Motor neuron (in vitro differentiated cells): ENCODE data around the gene CDK10. TPM values are rescaled to one million over a fixed set of nuclear protein-coding genes. Genes with fewer than 3 reads are reported as not detected.

Experiments used
- ATAC-seq, 8 experiments: fragments of 200-7000 bp; cut with Tn5 transposase; replicated peaks in 6 of 8; 2 replicates each; pipeline ENCODE4 v1.8.0; 2021; ENCODE audit warnings: mild to moderate bottlenecking in 8 of 8, moderate library complexity in 8 of 8
- H3K27ac ChIP-seq, 2 donors: fragments of 250-450 bp; sonication (Bioruptor Pico); 2 replicates each; pipeline ENCODE4 v1.9.0; 2021; ENCODE audit warnings: antibody characterized with exemption in 2 of 2, mild to moderate bottlenecking in 2 of 2, moderate library complexity in 1 of 2
- H3K4me1 ChIP-seq, 2 donors: fragments of 250-450 bp; sonication (Bioruptor Pico); replicated peaks in 1 of 2; 2 replicates each; pipeline ENCODE4 v1.6.1; 2021; ENCODE audit warnings: antibody characterized with exemption in 2 of 2, mild to moderate bottlenecking in 2 of 2, moderate library complexity in 1 of 2
- H3K4me3 ChIP-seq, 5 donors: fragments of 250-450 bp; sonication (Bioruptor Pico); 2 replicates each; pipeline ENCODE4 v1.9.0; 2021; ENCODE audit warnings: antibody characterized with exemption in 5 of 5, mild to moderate bottlenecking in 5 of 5, moderate library complexity in 4 of 5
- WGBS, 10 experiments: fragments of 450-650 bp; shearing (Covaris generic); methylation state at CpG; one replicate each; pipeline ENCODE4 v1.0.0; 2022; 5-methylcytosine and 5-hydroxymethylcytosine counted together
- in situ Hi-C, 9 experiments: fragments of 400-800 bp; cut with MboI; loops; one replicate each; pipeline ENCODE4 v1.15.0; 2021; ENCODE audit warnings: low sequenced_read_pairs in 9 of 9, low pct_unique_long_range_greater_than_20kb in 2 of 9; ENCODE audit not compliant: unreplicated experiment in 9 of 9
- total RNA-seq, 8 experiments: library from RNA; unstranded; fragments of 300-600 nt; gene quantifications; 2 replicates each; pipeline versions ENCODE4 v1.2.3 to v1.2.4, GENCODE V29; 2022

Gene CDK10
- 100 to 1,000 TPM in 1 of 8 experiments, 10 to 100 TPM in 7; 18.3 to 122 (median 46.6) TPM for total RNA-seq

- in situ Hi-C loops: no loop called here
Measured at GRCh38 chr16:89686520-89687091, at the start of gene CDK10. CDK10 (plus strand) TSS chr16:89686689; CDS start chr16:89686711, 22 bp downstream.

GRCh38 chr16:89637379-89637778 lies 49.1 kb upstream of the CDK10 start:
- Histone ChIP-seq H3K4me3 (no peak overlapping the region), H3K4me1 (peaks cover 21 to 22% of the 10 kb centered on the region in 2 donors), H3K27ac (peak overlapping the region in 1 of 2 donors; percentile 70)
- in situ Hi-C loops: no loop called here
- no peak for ATAC-seq
- 80 to 100% methylated on average over 1 of the region's 10 CpGs; no CpG with 5 or more reads in 8 of the 10 experiments for WGBS, 10 experiments

More at GRCh38 chr16:89686520-89687091, at the start of gene CDK10:
- Histone ChIP-seq H3K27ac (peak within 1 kb of the TSS; percentile 85 to 89), H3K4me3 (peak within 1 kb of the TSS; percentile 56 to 98 (median 84)), H3K4me1 (peaks cover 5 to 6% of the 10 kb centered on the region in 2 donors)
- peak; percentile 84 to 91 (median 87) for ATAC-seq
- WGBS, 10 experiments: 0% methylated on average over 4 to 7 of the region's 67 CpGs; no CpG with 5 or more reads in 5 of the 10 experiments

- H3K27ac ChIP-seq: peak overlapping the region; percentile 57 to 70
- no peak overlapping the region for H3K4me3 ChIP-seq
- H3K4me1 ChIP-seq: peaks cover 21 to 22% of the 10 kb centered on the region in 2 donors
- in situ Hi-C loops: no loop called here
- no peak for ATAC-seq
- WGBS, 10 experiments: 70% methylated on average over 2 of the region's 10 CpGs; no CpG with 5 or more reads in 9 of the 10 experiments
Measured at GRCh38 chr16:89638455-89638854, 48.0 kb upstream of the CDK10 start.

GRCh38 chr16:89639385-89639784 lies 47.1 kb upstream of the CDK10 start:
- Histone ChIP-seq H3K4me3 (no peak overlapping the region), H3K4me1 (peaks cover 21 to 22% of the 10 kb centered on the region in 2 donors), H3K27ac (peak overlapping the region; percentile 91 to 92)
- ATAC-seq: no peak
- in situ Hi-C loops: no loop called here
- no CpG with 5 or more reads among the region's 6 CpGs for WGBS, 10 experiments

GRCh38 chr16:89641458-89642119 lies 44.9 kb upstream of the CDK10 start:
- Histone ChIP-seq H3K27ac (peak overlapping the region; percentile 91 to 92), H3K4me3 (peak overlapping the region in 2 of 5 donors; percentile 12 to 25), H3K4me1 (peaks cover 21 to 22% of the 10 kb centered on the region in 2 donors)
- 0 to 80% (median 62%) methylated on average over 1 to 9 of the region's 14 CpGs; no CpG with 5 or more reads in 2 of the 10 experiments for WGBS, 10 experiments
- no peak for ATAC-seq
- in situ Hi-C loops: no loop called here

- ATAC-seq: no peak
- in situ Hi-C loops: no loop called here
- 67 to 100% (median 89%) methylated on average over 1 to 8 of the region's 13 CpGs; no CpG with 5 or more reads in 7 of the 10 experiments for WGBS, 10 experiments
- Histone ChIP-seq H3K27ac (no peak overlapping the region), H3K4me3 (no peak overlapping the region), H3K4me1 (peaks cover 21 to 22% of the 10 kb centered on the region in 2 donors)
Measured at GRCh38 chr16:89642574-89642973, 43.9 kb upstream of the CDK10 start.

- Histone ChIP-seq H3K27ac (no peak overlapping the region), H3K4me1 (peaks cover 21 to 22% of the 10 kb centered on the region in 2 donors), H3K4me3 (no peak overlapping the region)
- WGBS, 10 experiments: 53 to 96% (median 80%) methylated on average over 1 to 6 of the region's 14 CpGs; no CpG with 5 or more reads in 3 of the 10 experiments
- in situ Hi-C loops: no loop called here
- no peak for ATAC-seq
Measured at GRCh38 chr16:89643769-89644300, 42.7 kb upstream of the CDK10 start.

GRCh38 chr16:89645122-89645521 lies 41.4 kb upstream of the CDK10 start:
- WGBS, 10 experiments: 60 to 90% (median 80%) methylated on average over 1 to 2 of the region's 11 CpGs; no CpG with 5 or more reads in 6 of the 10 experiments

GRCh38 chr16:89646270-89646669 lies 40.2 kb upstream of the CDK10 start:
- H3K4me1 ChIP-seq: peaks cover 8 to 9% of the 10 kb centered on the region in 2 donors
- ATAC-seq: no peak
- WGBS, 10 experiments: 84 to 100% (median 95%) methylated on average over 1 to 5 of the region's 22 CpGs; no CpG with 5 or more reads in 6 of the 10 experiments
- H3K27ac ChIP-seq: no peak overlapping the region
- no peak overlapping the region for H3K4me3 ChIP-seq
- in situ Hi-C loops: no loop called here

More at GRCh38 chr16:89645122-89645521, 41.4 kb upstream of the CDK10 start:
- in situ Hi-C loops: no loop called here
- Histone ChIP-seq H3K4me1 (peaks cover 13 to 14% of the 10 kb centered on the region in 2 donors), H3K4me3 (no peak overlapping the region), H3K27ac (no peak overlapping the region)
- ATAC-seq: no peak

- no peak for ATAC-seq
- WGBS, 10 experiments: 67 to 89% methylated on average over 1 to 3 of the region's 12 CpGs; no CpG with 5 or more reads in 8 of the 10 experiments
- H3K27ac ChIP-seq: no peak overlapping the region
- no peak overlapping the region for H3K4me3 ChIP-seq
- H3K4me1 ChIP-seq: peaks cover 2% of the 10 kb centered on the region in 2 donors
- in situ Hi-C loops: no loop called here
Measured at GRCh38 chr16:89646906-89647305, 39.6 kb upstream of the CDK10 start.

GRCh38 chr16:89651584-89651983 lies 34.9 kb upstream of the CDK10 start:
- WGBS, 10 experiments: 91 to 100% (median 93%) methylated on average over 1 to 12 of the region's 15 CpGs; no CpG with 5 or more reads in 5 of the 10 experiments
- peaks cover 4 to 5% of the 10 kb centered on the region in 2 donors for H3K4me1 ChIP-seq
- ATAC-seq: peak in 1 of 8 experiments; percentile 10
- in situ Hi-C loops: no loop called here
- H3K27ac ChIP-seq: no peak overlapping the region
- H3K4me3 ChIP-seq: no peak overlapping the region

GRCh38 chr16:89653656-89654295 lies 32.7 kb upstream of the CDK10 start:
- ATAC-seq: no peak
- WGBS, 10 experiments: 77 to 100% (median 88%) methylated on average over 1 to 6 of the region's 10 CpGs; no CpG with 5 or more reads in 2 of the 10 experiments
- in situ Hi-C loops: no loop called here
- Histone ChIP-seq H3K4me3 (no peak overlapping the region), H3K27ac (no peak overlapping the region), H3K4me1 (peaks cover 10% of the 10 kb centered on the region in 2 donors)
